Thyroid gland (tissue), 4 donors: ENCODE measurements around the gene ANKRD6. TPM values are rescaled to one million over a fixed set of nuclear protein-coding genes. Genes with fewer than 3 reads are reported as not detected.

ENCODE experiments used
- DNase-seq, 2 donors: peaks; one replicate each; pipeline ENCODE4 v3.0.0-alpha.2; 2019
- H3K27ac ChIP-seq, 3 donors: fragments of 200-600 bp; sonication (generic); 1 replicate in 2 of 3; 2 replicates in 1 of 3; pipeline ENCODE4 v1.5.1; 2016 to 2019; ENCODE audit warnings: mild to moderate bottlenecking in 1 of 3, moderate library complexity in 1 of 3
- H3K27me3 ChIP-seq: fragments of 200-600 bp; sonication (generic); one replicate; pipeline ENCODE4 v1.5.1; 2019
- H3K36me3 ChIP-seq, 2 donors: fragments of 200-600 bp; sonication (generic); one replicate each; pipeline ENCODE4 v1.5.1; 2016 to 2019
- H3K4me1 ChIP-seq, 2 donors: fragments of 200-600 bp; sonication (generic); one replicate each; pipeline ENCODE4 v1.5.1; 2017 to 2019
- H3K4me3 ChIP-seq, 3 donors: fragments of 200-600 bp; sonication (generic); replicated peaks in 1 of 3; 1 replicate in 2 of 3; 2 replicates in 1 of 3; pipeline ENCODE4 v1.5.1; 2016; ENCODE audit warnings: mild to moderate bottlenecking in 1 of 3
- H3K9me3 ChIP-seq: fragments of 200-600 bp; sonication (generic); one replicate; pipeline ENCODE4 v1.5.1; 2017
- POLR2A ChIP-seq, 2 donors: fragments of 450-650 bp; IDR thresholded peaks; one replicate each; pipeline ENCODE4 v1.6.1; 2017; ENCODE audit warnings: antibody characterized with exemption in 2 of 2, mild to moderate bottlenecking in 2 of 2, moderate library complexity in 1 of 2
- WGBS, 2 donors: methylation state at CpG; one replicate each; pipeline ENCODE4 v1.1.5; 2017; 5-methylcytosine and 5-hydroxymethylcytosine counted together
- intact Hi-C: fragments of 100-400 bp; cut with DNase I; formaldehyde crosslinking; loops from one replicate; pipeline ENCODE4 v1.15.1; 2023
- total RNA-seq, 4 donors: library from RNA; depleted of rRNA; stranded (reverse); fragments of >200 nt; gene quantifications; one replicate each; pipeline ENCODE4 v1.2.3, GENCODE V29; 2016
- TF ChIP-seq, protein P1 (sequence below), 6 experiments: fragments of 200-600 bp in 3 of 6; fragments of 450-650 bp in 3 of 6; sonication (generic) in 3 of 6; IDR thresholded peaks; one replicate each; pipeline ENCODE4 v1.5.1; 2016 to 2019; ENCODE audit warnings: antibody characterized with exemption in 6 of 6, mild to moderate bottlenecking in 2 of 6, inconsistent platforms in 1 of 6, moderate library complexity in 1 of 6

Gene ANKRD6
- total RNA-seq, 4 donors from 2014 or later: 18.2 to 50.6 (median 20.6) TPM

DNA sequence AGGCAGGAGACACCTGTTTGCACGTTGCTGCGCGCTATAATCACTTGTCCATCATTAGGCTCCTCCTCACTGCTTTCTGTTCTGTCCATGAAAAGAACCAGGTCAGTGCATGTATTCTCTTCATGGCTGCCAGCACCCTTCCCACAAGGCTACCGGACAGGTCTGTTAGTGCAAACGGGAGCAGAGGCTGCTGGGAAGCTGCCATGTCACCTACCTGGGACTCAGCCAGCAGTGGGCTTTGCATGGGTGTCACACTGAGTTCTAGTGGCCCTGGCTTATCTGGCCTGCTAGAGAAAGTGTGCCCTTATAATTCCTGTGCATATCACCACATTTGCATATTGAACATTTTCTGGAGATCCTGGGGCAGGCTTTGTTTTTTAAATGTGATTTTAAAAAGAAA lies 180.8 kb downstream of the ANKRD6 start:
- Histone ChIP-seq H3K36me3 (no peaks in the 10 kb centered on the region), H3K27me3 (no peaks in the 10 kb centered on the region), H3K27ac (no peak overlapping the region), H3K4me3 (no peak overlapping the region), H3K4me1 (no peaks in the 10 kb centered on the region), H3K9me3 (no peaks in the 10 kb centered on the region)
- no peak for DNase-seq
- intact Hi-C loops: loop anchor here (5.0 kb wide), 1 partner anchor 181 kb away; the partner anchor contains the start of gene ANKRD6
- WGBS, 2 donors: 88 to 90% methylated on average over 5 of the region's 5 CpGs
- TF ChIP-seq POLR2A (IDR thresholded peaks at IDR 0.05): no peak
- TF ChIP-seq, protein P1, sequence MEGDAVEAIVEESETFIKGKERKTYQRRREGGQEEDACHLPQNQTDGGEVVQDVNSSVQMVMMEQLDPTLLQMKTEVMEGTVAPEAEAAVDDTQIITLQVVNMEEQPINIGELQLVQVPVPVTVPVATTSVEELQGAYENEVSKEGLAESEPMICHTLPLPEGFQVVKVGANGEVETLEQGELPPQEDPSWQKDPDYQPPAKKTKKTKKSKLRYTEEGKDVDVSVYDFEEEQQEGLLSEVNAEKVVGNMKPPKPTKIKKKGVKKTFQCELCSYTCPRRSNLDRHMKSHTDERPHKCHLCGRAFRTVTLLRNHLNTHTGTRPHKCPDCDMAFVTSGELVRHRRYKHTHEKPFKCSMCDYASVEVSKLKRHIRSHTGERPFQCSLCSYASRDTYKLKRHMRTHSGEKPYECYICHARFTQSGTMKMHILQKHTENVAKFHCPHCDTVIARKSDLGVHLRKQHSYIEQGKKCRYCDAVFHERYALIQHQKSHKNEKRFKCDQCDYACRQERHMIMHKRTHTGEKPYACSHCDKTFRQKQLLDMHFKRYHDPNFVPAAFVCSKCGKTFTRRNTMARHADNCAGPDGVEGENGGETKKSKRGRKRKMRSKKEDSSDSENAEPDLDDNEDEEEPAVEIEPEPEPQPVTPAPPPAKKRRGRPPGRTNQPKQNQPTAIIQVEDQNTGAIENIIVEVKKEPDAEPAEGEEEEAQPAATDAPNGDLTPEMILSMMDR (IDR thresholded peaks at IDR 0.05): no peak

DNA sequence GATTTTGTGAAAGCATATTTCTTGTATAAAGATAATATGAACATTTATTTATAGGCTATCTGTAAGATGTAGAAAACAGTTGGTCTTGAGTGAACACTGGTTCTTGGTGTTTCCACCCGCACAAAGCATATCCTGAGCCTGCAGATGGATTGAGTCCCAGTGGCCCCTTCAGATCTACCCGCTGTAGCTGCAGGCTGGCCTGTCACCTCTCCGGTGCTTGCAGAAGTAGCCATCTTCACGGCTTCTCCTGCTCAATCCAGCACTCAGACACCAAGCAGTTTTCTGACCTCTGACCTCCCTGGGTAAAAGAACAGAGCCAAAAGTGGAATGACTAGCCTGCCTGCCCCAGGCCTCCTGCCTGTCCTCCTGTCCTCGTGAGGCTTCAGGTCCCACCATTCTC lies 182.9 kb downstream of the ANKRD6 start:
- Histone ChIP-seq H3K27me3 (no peaks in the 10 kb centered on the region), H3K4me3 (no peak overlapping the region), H3K9me3 (no peaks in the 10 kb centered on the region), H3K36me3 (no peaks in the 10 kb centered on the region), H3K4me1 (no peaks in the 10 kb centered on the region), H3K27ac (no peak overlapping the region)
- TF ChIP-seq POLR2A (IDR thresholded peaks at IDR 0.05): no peak
- TF ChIP-seq, protein P1 (IDR thresholded peaks at IDR 0.05): no peak
- DNase-seq: no peak
- intact Hi-C loops: no loop called here
- WGBS, 2 donors: 71 to 76% methylated on average over 4 to 5 of the region's 5 CpGs

DNA sequence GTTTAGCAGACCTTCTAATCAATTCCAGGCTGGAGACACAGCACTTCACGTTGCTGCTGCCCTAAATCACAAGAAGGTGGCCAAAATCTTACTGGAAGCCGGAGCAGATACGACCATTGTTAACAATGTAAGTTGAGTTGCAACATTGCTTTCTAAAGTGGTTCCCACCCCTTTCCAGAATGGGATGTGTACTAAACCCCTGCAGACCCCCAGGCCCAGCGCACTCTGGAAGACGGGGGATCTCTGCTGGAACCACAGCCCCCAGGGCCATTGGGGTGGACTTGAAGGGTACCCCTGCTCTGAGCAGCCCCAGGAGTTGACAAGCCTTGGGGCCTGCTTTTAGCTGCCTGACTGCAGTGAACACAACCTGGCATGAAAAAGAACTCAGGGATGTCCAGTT lies 183.6 kb downstream of the ANKRD6 start:
- TF ChIP-seq, protein P1 (IDR thresholded peaks at IDR 0.05): no peak
- no peak for TF ChIP-seq POLR2A (IDR thresholded peaks at IDR 0.05)
- no peak overlapping the region for H3K4me3 ChIP-seq
- H3K36me3 ChIP-seq: no peaks in the 10 kb centered on the region
- 92 to 94% methylated on average over 3 to 5 of the region's 5 CpGs for WGBS, 2 donors
- no peak for DNase-seq
- H3K27ac ChIP-seq: no peak overlapping the region
- intact Hi-C loops: no loop called here
- no peaks in the 10 kb centered on the region for H3K27me3 ChIP-seq
- H3K9me3 ChIP-seq: no peaks in the 10 kb centered on the region
- H3K4me1 ChIP-seq: no peaks in the 10 kb centered on the region

DNA sequence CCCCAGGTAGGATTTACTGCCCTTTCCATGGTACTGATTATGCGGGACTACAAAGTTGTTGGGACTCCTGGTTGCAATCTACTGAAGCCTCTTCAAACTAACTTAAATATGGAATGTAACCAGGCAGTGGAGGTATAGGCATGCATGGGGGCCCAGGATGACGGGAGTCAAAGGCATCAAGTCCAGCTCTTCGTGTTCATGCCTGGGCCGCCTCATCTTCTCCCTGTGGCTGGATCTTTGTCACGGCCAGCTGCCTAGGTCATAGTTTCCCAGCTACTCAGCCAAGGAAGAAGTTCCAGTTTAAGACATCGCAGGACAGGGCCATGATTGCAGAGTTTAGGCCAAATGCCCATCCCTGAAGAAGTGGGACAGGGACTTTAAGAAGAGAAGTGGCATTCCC lies 185.1 kb downstream of the ANKRD6 start:
- intact Hi-C loops: no loop called here
- no peaks in the 10 kb centered on the region for H3K36me3 ChIP-seq

DNA sequence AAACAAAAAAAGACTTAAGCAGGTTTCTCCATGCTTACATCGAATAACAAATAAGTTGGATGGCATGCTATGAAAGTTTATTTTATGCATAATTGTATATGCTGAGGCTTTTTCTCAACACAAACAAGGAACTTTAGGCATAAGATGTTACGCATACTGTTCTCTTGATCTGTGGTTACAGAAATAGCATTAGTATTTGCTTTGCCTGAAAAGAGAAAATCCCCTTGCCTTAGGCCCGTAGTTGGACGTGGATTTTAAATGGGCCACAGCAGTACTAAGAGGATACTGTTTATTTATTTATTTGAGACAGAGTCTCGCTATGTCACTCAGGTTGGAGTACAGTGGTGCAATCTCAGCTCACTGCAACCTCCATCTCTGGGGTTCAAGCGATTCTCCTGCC lies 186.6 kb downstream of the ANKRD6 start:
- no peaks in the 10 kb centered on the region for H3K4me1 ChIP-seq
- H3K36me3 ChIP-seq: no peaks in the 10 kb centered on the region
- no peak for TF ChIP-seq POLR2A (IDR thresholded peaks at IDR 0.05)
- TF ChIP-seq, protein P1 (IDR thresholded peaks at IDR 0.05): no peak
- no peaks in the 10 kb centered on the region for H3K9me3 ChIP-seq
- no peak overlapping the region for H3K27ac ChIP-seq
- 94 to 97% methylated on average over 6 of the region's 6 CpGs for WGBS, 2 donors
- intact Hi-C loops: no loop called here
- no peak for DNase-seq
- no peak overlapping the region for H3K4me3 ChIP-seq
- H3K27me3 ChIP-seq: no peaks in the 10 kb centered on the region

More for the DNA sequence above, 185.1 kb downstream of the ANKRD6 start:
- TF ChIP-seq POLR2A (IDR thresholded peaks at IDR 0.05): no peak
- TF ChIP-seq, protein P1 (IDR thresholded peaks at IDR 0.05): no peak
- Histone ChIP-seq H3K27me3 (no peaks in the 10 kb centered on the region), H3K27ac (no peak overlapping the region), H3K4me1 (no peaks in the 10 kb centered on the region), H3K4me3 (no peak overlapping the region), H3K9me3 (no peaks in the 10 kb centered on the region)
- WGBS, 2 donors: 95% methylated on average over 6 of the region's 6 CpGs
- no peak for DNase-seq
